NCI-H2107 (cell line): ENCODE results near the gene MB21D2.
"Not testable (repeated sequence)": the region's sequence is repeated elsewhere in the genome, so short reads cannot be mapped to it uniquely, and the experiment has no call there.

Experiments used
- DNase-seq: peaks from one replicate; lab custom pipeline; 2025; lab: John Stamatoyannopoulos, UW

MB21D2 gene

DNA sequence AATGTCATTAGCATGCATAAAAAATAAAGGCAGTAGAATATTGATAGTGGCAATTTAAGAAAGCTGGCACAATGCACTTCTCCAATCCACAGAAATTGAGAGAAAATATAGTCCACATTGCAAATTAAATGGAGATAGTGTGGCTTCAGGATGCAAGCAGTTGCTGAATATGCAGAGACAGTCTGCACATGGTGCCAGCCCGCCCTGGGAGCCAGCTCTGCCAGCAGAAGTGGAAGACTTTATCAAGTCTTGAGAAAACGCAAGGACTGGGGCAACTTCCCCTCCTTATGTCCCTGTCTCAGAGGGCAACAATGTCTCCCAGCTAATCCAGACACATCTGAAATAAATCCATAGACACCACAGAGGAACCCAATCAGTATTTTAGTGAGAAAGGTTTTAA lies 57.2 kb downstream of the MB21D2 start:
- no peak for DNase-seq

GRCh38 chr3:192858849-192859585 lies 58.6 kb downstream of the MB21D2 start:
- DNase-seq: no peak

- no peak for DNase-seq
Measured at GRCh38 chr3:192857260-192857661, 60.4 kb downstream of the MB21D2 start.

GRCh38 chr3:192855434-192855833 lies 62.2 kb downstream of the MB21D2 start:
- DNase-seq: no peak

DNA sequence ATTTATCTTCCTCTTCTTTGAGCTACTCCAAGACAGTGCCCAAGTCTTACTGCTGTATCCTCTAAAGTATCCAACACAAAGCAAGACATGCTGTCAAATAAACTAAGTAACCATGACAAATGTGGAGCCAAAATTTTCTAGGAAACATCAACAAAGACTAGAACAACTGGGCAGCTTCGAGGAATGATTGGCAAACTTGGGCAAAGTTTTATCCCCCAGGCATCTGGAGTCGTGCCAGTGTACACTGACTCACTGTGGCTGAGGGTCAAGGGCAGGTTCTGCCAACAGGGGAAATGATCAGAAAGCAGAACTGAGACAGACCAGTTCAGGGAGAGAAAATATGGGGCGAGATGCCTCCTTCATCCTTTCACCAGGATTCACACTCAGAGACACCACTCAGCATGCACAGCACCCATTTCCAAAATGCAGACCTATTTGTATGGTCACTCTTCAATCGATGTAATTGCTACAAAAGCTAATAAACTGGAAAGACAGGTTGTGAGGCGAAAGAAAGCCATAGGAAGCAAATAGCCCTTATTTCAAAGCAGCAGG lies 65.8 kb downstream of the MB21D2 start:
- no peak for DNase-seq

DNA sequence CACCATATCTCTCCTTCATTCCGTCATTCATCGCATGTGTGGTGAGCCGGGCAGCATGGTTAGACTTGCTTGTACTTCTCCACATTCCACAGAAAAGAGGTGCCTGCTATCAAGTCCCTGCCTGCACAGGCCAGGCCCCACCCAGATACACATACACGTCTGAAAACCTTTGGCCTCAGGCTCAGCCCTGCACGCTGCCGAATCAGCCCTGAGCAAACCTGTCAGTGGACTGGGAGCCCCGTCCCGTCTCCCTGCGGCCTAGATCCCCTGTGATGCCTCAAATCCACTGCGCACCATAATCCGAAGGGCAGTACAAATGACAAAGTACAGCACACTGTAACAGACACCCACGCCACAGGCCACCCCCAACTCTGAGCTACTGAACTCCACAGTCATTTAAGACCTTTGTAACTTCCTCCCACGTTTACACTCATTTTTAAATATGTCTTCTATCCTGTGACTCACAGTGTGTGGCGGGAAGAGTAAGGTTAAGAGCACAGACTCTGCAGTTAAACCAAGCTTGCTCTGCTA lies 67.1 kb downstream of the MB21D2 start:
- no peak for DNase-seq

GRCh38 chr3:192849821-192850220 lies 67.8 kb downstream of the MB21D2 start:
- not testable (repeated sequence) for DNase-seq

DNA sequence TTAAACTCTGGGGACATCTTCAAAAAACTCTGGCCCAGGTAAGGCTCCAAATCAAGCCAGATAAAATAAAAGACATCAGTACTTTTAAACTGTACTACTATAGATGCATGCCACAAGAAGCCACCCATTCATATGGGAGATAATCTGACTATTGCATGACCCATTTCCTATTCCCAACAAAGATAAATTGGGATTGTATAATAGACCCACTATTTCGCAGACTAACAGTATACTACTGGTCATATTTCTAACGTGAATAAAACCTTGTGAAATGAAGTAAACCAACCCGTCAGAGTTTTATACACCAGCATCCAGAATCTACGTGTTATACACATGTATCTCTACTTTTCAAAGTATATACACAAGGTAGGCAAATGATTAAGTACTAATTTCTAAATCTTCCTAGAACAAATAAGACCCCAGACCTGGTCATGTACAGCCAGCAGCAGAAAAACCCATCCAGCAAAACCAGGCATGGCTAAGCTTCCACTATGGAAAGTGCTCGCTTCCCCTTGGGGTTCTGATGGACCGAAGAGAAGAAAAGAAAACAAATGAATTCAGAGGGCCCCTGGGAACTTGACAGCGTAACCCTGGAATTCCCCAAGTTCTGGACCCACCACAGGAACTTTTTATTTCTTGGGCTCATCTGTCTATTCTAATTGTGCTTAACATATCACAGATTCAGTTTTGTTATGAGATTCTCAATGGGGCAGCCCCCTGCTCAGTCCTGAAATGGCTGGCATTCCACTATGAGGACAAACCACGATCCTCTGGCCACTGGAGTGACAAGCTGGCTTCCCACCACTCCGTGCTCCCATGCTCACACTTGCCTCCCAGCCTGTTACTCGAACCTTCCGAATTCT lies 69.1 kb downstream of the MB21D2 start:
- no peak for DNase-seq

DNA sequence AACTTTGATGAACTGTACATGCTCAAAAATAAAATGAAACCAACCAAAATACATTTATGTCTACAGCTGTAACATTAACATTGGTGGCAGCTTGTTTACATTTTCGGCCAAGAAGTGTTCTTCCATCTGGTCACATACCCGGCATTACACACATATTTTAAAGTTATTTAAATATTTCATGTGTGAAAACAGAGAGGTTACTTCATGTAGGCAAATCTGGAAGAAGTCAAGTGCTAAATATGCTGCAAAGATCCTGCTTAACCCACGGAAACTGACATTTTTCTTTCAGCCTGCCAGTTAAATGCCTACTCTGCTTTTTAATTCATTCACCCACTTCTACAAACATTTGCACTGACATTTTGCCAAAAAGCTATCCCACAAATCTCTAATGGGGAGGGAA lies 69.7 kb downstream of the MB21D2 start:
- no peak for DNase-seq

DNA sequence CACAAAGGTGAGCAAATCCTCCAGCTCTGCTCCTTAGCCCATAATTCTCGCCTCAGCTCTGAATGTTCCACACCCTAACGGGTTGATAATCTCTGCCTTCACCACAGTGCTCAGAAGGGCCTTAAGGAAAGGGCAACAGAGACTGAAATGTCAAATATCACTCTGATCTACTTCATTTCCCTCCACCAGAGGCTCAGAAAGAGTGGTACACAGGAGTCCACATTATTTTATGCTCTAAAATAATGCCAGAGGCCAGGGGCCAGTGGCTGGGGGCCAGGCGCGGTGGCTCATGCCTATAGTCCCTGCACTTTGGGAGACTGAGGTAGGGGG lies 72.2 kb downstream of the MB21D2 start:
- DNase-seq: no peak

GRCh38 chr3:192844836-192845525 lies 72.7 kb downstream of the MB21D2 start:
- no peak for DNase-seq

DNA sequence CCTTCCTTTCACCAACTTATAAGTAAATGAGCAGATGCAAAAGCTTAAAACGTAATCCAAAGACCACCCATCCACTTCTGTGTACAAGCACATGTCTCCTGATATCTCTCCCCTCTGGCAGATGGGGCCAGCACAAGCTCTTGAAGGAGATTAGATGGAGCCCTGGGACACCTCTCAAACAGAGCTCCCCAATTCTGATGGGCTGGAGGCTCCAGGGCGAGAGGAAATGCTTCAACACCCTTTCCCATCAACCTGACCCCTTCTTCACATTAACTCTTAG lies 73.2 kb downstream of the MB21D2 start:
- DNase-seq: no peak

GRCh38 chr3:192843723-192844485 lies 73.8 kb downstream of the MB21D2 start:
- no peak for DNase-seq

DNA sequence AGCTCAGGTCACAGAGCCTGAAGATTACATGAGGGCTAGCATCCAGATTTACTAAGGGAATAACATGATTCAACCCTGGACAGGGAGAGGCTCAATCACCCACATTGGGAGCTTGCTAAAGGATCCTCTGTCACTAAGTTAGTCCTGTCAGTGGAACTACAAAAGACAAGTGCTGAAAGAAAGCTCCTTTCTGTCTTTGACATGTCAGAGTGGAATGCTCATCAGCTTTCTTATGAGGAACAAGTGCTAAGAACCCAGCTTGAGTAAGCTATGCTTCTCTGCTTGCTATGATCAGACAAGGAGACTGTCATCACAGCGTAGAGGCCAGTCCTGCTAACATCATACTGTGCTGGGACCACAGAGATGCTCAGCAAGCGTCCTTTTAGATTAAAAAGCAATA lies 74.5 kb downstream of the MB21D2 start:
- no peak for DNase-seq

- DNase-seq: no peak
Measured at GRCh38 chr3:192842711-192843110, 74.9 kb downstream of the MB21D2 start.

DNA sequence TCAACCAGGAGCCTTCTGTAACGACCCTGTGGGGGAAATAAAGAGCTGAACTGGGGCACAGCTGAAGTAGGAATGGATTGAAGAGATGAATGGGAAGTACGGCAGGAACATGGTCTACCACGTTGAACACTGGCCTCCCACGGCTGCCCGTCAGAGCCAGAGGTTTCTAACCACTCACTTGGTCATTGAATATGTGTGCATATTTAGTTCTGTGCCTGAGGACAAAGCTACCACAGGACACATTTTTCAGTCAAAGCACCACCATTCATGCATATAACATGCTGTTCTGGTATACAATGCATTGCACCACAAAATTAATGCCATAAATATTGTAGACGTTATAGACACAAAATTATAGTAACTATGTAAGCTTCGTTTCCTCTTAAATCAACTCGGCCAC lies 75.5 kb downstream of the MB21D2 start:
- DNase-seq: no peak

GRCh38 chr3:192841428-192841827 lies 76.2 kb downstream of the MB21D2 start:
- DNase-seq: no peak

DNA sequence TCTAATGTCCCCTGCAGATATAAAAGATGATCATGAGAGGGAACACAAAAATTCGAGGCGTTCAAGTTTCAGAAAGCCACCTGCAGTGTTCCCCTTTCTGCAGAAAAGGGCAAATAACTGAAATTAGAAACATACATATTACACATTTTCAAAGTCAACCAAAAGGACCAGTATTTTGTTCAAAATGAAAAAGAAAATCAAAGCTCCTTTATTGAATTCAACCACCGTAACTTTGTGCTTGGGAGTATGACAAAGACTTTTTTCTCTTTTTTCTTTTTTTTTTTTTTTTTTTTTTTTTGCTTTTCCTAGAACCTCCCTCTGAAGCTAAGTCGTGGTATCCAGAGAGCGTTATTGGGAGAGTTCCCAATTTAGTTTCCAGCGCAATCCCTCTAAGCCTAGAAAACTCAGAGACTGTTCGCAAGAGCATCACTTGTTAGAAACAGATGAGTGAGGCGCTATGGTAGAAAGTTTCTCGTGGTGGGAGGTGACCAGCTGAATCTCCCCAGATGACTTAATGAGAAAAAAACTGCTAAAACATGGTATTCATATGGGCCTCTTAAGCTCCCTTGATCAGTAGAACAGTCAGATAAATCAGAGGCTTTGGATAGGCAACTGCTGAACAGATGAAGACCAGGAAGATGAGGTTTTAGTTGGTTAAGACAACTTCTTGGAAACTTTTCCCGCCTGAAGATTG lies 77.4 kb downstream of the MB21D2 start:
- DNase-seq: no peak

GRCh38 chr3:192835818-192836815 lies 81.5 kb downstream of the MB21D2 start:
- DNase-seq: no peak

DNA sequence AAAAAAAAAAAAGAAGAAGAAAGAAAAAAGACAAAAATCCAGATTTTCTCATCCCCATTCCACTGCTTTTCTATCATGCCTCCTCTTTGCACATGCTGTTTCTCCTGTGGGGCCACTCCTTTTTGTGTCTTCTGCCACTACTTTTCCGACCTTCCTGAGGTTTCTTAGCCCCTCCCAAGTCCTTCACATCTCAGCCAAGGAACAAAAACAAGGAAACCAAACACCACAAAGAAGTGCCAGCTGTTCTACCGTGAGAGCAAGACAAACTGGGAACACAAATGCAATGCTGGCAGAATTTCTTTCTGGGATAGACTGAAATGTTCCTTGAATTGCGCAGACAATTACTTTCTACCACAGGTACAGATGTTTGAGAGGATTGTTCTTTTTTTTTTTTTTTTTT lies 83.2 kb downstream of the MB21D2 start:
- no peak for DNase-seq
